NT2/D1 (cell line): ENCODE data around the gene ABCE1.

ENCODE experiments used
- DNase-seq: peaks from one replicate; pipeline ENCODE4 v3.0.0-alpha.2; 2011; ENCODE audit warnings: low read depth, low spot score
- H3K27me3 ChIP-seq: 2 replicates; pipeline ENCODE4 v1.6.0; 2011; ENCODE audit warnings: mild to moderate bottlenecking; ENCODE audit not compliant: insufficient read length, insufficient read depth
- H3K36me3 ChIP-seq: 2 replicates; pipeline ENCODE4 v1.6.1; 2011; ENCODE audit warnings: mild to moderate bottlenecking, low read length, mixed read lengths; ENCODE audit not compliant: insufficient read depth, insufficient read length
- H3K4me1 ChIP-seq: 2 replicates; pipeline ENCODE4 v1.5.1; 2011; ENCODE audit not compliant: insufficient read depth, insufficient read length
- H3K4me3 ChIP-seq: 2 replicates; pipeline ENCODE4 v1.5.1; 2011; ENCODE audit warnings: low read depth; ENCODE audit not compliant: insufficient read length
- H3K9ac ChIP-seq: 2 replicates; pipeline ENCODE4 v1.6.0; 2011; ENCODE audit warnings: low read depth; ENCODE audit not compliant: insufficient read length
- H3K9me3 ChIP-seq: 2 replicates; pipeline ENCODE4 v1.5.1; 2011; ENCODE audit warnings: mild to moderate bottlenecking, low read length; ENCODE audit not compliant: insufficient read depth
- SUZ12 ChIP-seq: IDR thresholded peaks from 2 replicates; pipeline ENCODE4 v1.6.1; 2011; ENCODE audit not compliant: insufficient read length, insufficient read depth; ENCODE audit errors: extremely low read depth
- YY1 ChIP-seq: IDR thresholded peaks from 2 replicates; pipeline ENCODE4 v1.6.1; 2011; ENCODE audit not compliant: insufficient read length, insufficient read depth
- ZNF274 ChIP-seq: IDR thresholded peaks from 2 replicates; pipeline ENCODE4 v1.6.1; 2011; ENCODE audit warnings: mild to moderate bottlenecking, low read depth, low read length

Gene ABCE1

GRCh38 chr4:145177511-145177905 is 79.4 kb downstream of the ABCE1 start:
- DNase-seq, result no peak

GRCh38 chr4:145177906-145178538 is 79.9 kb downstream of the ABCE1 start:
- DNase-seq, result no peak
- TF ChIP-seq SUZ12 (no peak), ZNF274 (no peak), YY1 (no peak)
- peaks cover 12% of the 10 kb centered on the region for H3K36me3 ChIP-seq

More at GRCh38 chr4:145177511-145177905, 79.4 kb downstream of the ABCE1 start:
- H3K36me3 ChIP-seq, result peaks cover 12% of the 10 kb centered on the region
- no peaks in the 10 kb centered on the region for H3K27me3 ChIP-seq
- no peak for TF ChIP-seq SUZ12
- no peak for TF ChIP-seq YY1
- TF ChIP-seq ZNF274, result no peak
- H3K4me3 ChIP-seq, result no peak overlapping the region
- no peaks in the 10 kb centered on the region for H3K4me1 ChIP-seq
- peak overlapping the region; percentile 25 for H3K9ac ChIP-seq
- H3K9me3 ChIP-seq, result no peaks in the 10 kb centered on the region

GRCh38 chr4:145178740-145179280 is 80.7 kb downstream of the ABCE1 start:
- no peaks in the 10 kb centered on the region for H3K27me3 ChIP-seq
- no peak for TF ChIP-seq SUZ12
- no peak for TF ChIP-seq ZNF274
- TF ChIP-seq YY1, result no peak
- no peak for DNase-seq
- H3K36me3 ChIP-seq, result peaks cover 7% of the 10 kb centered on the region
- H3K9me3 ChIP-seq, result no peaks in the 10 kb centered on the region
- H3K4me3 ChIP-seq, result peak overlapping the region; percentile 68
- no peaks in the 10 kb centered on the region for H3K4me1 ChIP-seq
- peak overlapping the region; percentile 85 for H3K9ac ChIP-seq

More at GRCh38 chr4:145177906-145178538, 79.9 kb downstream of the ABCE1 start:
- Histone ChIP-seq H3K9me3 (no peaks in the 10 kb centered on the region), H3K9ac (peak overlapping the region; percentile 51), H3K27me3 (no peaks in the 10 kb centered on the region), H3K4me3 (peak overlapping the region; percentile 21), H3K4me1 (no peaks in the 10 kb centered on the region)
